Adrenal gland (tissue), 5 donors: ENCODE data around the gene SEC24D.

Source experiments
- POLR2A ChIP-seq, 2 donors: fragments of 450-650 bp; IDR thresholded peaks; one replicate each; pipeline ENCODE4 v1.6.1; 2017; ENCODE audit warnings: antibody characterized with exemption in 2 of 2, mild to moderate bottlenecking in 2 of 2, moderate library complexity in 1 of 2
- TF ChIP-seq, protein P1 (sequence below), 6 experiments: fragments of 450-650 bp in 4 of 6; fragments of 200-600 bp in 2 of 6; sonication (generic) in 1 of 6; IDR thresholded peaks; 1 replicate in 5 of 6; 2 replicates in 1 of 6; pipeline versions ENCODE4 v1.5.1 to v1.8.0; 2016 to 2021; ENCODE audit warnings: antibody characterized with exemption in 6 of 6, mild to moderate bottlenecking in 2 of 6, moderate library complexity in 1 of 6
- donor health status: DM: no; HTN: no; CAD: no.

DNA sequence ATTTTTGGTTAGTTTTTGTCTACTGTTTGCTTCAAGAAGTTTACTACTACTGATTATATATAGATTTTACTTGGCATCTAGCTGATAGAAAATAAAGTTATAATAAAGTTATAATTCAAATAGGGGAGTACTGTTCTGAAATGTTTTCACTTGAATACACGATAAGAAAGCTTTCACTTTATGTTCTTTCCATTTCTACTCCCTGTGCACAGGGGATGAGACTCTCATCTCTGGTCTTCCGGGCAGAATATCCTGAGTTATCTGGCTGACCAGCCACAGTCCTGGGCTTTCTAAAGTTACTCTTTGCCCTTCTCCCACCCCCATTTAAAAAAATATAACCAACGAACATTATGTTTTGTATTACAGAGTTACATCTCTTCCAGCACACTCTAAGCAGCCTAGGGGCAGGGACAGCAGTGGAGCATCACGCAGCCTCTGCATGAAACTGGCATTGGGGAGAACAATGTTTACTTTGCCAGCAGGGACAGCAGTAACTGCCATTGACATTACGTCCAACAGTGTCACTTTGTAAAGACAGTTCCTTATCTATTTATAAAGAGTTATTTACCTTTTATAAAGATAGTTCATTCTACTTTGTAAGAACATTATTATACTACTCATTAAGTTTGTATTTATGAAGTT lies 86.5 kb downstream of the SEC24D start:
- TF ChIP-seq, protein P1, sequence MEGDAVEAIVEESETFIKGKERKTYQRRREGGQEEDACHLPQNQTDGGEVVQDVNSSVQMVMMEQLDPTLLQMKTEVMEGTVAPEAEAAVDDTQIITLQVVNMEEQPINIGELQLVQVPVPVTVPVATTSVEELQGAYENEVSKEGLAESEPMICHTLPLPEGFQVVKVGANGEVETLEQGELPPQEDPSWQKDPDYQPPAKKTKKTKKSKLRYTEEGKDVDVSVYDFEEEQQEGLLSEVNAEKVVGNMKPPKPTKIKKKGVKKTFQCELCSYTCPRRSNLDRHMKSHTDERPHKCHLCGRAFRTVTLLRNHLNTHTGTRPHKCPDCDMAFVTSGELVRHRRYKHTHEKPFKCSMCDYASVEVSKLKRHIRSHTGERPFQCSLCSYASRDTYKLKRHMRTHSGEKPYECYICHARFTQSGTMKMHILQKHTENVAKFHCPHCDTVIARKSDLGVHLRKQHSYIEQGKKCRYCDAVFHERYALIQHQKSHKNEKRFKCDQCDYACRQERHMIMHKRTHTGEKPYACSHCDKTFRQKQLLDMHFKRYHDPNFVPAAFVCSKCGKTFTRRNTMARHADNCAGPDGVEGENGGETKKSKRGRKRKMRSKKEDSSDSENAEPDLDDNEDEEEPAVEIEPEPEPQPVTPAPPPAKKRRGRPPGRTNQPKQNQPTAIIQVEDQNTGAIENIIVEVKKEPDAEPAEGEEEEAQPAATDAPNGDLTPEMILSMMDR (IDR thresholded peaks at IDR 0.05), result no peak
- peak in 1 of 2 donors; percentile 53 for TF ChIP-seq POLR2A (IDR thresholded peaks at IDR 0.05)
